Kidney tubule cell (primary cell): ENCODE results near the gene TRIML1.

Experiments used
- DNase-seq: peaks from one replicate; pipeline ENCODE4 v3.0.0-alpha.2; 2018; ENCODE audit warnings: low spot score

TRIML1 gene, protein sequence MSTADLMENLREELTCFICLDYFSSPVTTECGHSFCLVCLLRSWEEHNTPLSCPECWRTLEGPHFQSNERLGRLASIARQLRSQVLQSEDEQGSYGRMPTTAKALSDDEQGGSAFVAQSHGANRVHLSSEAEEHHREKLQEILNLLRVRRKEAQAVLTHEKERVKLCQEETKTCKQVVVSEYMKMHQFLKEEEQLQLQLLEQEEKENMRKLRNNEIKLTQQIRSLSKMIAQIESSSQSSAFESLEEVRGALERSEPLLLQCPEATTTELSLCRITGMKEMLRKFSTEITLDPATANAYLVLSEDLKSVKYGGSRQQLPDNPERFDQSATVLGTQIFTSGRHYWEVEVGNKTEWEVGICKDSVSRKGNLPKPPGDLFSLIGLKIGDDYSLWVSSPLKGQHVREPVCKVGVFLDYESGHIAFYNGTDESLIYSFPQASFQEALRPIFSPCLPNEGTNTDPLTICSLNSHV

DNA sequence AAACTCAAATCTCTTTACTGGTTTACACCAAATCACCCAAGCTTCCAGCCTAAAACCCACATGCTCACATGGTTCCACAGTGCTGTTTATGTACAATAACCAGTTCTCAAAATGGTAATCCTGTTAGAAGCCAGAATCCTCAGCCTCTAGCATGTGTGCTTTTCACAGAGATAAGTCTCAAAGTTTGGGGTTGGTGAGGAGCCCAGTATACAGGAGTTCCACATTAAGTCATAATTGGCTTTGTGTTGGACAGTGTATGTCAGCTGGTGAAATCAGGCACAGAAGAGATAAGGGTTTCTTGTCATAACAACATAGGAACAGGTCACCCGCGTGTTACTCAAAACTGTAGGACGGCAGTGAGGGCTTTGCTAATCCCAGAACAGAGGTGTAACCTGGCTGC, at the start of gene TRIML1:
TSS of gene TRIML1 (plus strand) at position 301 of the 400 bp plus-strand sequence. CDS start 118 bp downstream, outside the sequence.
- no peak for DNase-seq

DNA sequence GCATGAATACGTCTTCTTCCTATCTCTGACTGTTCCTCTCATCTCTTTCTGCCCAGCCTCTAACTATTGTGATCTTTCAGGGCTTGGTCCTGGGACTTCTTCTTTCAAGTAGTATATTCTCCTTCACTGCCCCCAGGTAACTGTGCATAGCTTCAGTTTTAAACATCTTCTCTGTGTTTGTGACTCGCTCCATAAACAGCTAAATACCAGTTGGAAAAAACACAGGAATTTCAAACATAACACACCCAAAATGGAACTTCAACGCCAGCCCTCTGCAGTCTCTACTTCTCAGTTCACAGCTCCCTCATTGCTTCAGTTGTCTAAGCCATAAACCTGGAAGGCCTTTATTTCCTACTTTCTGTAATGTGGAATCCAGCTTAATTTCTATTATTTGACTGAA, 46.4 kb upstream of the TRIML1 start:
- DNase-seq = no peak

DNA sequence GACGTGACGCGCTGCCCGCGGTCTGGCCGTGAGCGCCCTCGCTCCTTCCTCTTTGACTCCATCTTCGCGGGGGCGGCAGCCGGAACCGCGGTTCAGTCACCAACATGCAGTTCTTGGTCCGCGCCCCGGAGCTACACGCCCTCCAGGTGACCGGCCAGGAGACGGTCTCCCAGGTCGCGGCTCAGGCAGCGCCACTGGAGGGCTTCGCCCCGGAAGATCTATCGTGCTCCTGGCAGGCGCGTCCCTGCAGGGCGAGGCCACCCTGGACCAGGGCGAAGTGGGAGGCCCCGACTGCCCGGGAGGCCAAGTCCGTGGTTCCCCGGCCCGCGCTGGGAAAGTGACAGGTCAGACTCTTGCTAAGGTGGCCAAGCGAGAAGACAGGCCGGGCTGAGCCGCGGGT, 32.8 kb upstream of the TRIML1 start:
- no peak for DNase-seq

DNA sequence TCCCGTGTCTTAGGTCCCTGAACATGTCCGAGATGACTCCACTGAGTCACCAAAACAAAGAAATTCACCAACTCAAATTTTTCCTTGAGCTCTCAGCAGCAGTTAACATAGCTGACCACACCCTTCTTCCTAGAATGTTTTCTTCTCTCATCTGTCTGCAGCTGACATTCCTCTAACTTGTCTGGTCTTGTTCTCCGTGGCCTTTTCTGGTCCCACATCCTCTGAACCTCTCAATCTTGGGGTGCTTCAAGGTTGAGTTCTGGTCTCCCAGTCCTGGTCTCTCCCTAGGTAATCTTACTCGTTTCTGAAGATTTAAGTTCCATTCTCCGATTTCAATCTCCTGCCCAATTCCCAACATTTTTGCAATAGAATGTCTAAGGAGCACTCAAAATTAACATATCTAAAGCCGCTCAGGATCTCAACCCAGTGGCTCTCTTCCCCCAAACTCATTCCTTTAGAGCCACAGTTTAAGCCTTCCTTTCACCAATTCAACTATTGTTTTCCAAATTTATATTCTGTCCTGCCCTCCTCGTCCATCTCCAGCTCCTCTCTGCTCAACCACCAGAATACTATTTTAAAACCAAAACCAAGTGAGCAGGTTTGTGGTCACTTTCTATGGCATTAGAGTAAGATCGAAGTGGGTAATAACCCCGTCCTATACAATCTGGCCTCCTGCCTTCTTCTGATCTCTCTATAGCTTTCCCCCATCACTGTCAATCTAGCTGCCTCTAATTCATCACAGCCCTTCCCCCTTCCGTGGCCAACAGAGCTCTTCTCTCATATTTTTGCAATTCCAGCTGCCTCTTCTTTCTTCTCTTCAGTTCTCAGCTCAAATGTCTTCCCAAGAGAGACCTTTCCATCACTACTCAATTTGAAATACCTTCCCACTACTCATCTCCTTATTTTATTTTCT, 31.1 kb upstream of the TRIML1 start:
- no peak for DNase-seq

DNA sequence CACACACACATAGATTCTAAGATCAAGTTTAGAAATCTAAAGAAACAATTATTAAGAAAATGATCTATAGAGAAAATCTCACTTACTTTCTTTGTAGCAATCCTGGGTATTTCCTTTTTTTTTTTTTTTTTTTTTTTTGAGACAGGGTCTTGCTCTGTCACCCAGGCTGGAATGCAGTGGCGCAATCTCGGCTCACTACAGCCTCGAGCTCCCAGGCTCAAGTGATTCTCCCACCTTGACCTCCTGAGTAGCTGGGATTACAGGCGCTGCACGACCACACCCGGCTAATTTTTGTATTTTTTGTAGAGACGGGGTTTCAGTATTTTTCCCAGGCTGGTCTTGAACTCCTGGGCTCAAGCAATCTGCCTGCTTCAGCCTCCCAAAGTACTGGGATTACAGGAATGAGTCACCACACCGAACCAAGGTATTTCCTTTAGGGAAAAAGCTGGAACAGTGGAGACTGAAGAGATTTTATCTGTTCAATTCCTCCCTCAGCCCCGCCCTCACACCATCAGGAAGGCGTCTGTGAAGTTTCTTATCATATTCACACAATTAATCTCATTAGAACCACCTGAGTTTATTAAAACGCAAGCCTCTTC, 30.0 kb upstream of the TRIML1 start, which contains the start of gene TRIML2:
TSS of gene TRIML2 (minus strand) at position 447 of the 599 bp plus-strand sequence. CDS start 4,235 bp downstream, outside the sequence.
- DNase-seq = no peak

DNA sequence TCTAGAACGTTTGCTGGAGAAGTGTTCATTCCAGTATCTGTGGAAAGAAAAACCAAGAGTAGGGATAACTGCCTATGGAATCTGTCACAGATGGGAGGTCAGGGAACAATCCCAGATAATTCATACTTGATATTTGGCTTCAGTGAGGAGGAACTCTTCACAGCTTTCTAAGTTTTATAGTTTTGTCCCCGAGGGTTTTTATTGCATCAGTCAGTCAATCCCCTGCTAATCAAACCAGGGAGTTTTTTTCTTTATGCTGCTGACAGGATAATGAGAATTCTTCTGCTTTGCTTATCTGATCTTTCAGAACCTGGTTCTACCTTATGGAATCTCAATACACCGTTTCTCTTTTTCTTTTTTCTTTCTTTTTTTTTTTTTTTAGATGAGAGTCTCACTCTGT, 29.2 kb upstream of the TRIML1 start:
- no peak for DNase-seq

DNA sequence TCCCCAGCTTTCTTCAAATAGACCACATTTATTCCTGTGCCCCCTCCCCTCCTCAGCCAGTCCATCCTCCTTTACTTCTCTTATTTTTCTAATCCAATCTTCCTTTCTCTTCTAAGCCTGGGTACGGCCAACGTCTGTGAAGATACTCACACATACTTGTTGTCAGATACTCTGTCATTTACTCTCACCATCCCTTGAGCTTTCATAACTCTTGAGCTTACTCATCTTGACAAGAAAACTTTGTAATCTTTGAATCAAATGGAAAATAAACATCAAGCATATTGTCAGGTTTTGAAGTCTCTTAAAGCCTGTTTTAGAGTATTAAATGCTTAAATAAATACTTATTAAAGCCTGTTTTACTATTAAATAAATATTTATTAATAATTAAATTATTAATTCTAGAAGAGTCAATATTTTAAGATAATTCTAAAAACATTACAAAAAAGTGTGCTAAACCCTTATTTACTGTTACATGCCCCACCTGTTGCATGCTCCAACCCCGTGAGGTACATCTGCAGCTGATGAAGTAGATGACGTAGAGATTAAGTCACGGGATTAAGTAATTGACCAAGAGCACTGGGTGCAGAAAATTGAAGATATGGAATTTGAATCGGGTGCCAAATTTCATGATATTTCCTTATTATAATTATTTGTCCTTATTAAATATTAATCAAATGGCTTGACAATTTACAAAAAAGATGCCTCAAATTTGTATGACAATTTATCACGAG, 28.3 kb upstream of the TRIML1 start:
- DNase-seq = no peak

DNA sequence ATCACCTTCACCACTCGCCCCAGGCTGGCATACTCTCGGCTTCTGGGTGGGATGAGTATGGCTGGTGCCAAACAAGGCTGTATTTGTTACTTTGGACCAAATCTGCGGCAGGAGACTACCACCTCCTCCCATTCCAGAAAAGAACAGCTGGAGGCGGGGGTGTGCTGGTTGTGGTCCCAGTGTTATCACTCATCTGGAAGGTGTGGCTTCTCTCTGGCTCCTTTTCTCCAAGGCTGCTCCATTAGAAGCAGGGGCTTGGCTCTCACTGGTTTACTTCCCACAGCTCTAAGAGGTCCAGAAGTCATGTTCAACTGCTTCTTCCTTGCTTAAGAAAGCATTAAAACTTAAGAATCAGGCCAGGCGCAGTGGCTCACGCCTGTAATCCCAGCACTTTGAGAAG, 27.3 kb upstream of the TRIML1 start:
- no peak for DNase-seq

DNA sequence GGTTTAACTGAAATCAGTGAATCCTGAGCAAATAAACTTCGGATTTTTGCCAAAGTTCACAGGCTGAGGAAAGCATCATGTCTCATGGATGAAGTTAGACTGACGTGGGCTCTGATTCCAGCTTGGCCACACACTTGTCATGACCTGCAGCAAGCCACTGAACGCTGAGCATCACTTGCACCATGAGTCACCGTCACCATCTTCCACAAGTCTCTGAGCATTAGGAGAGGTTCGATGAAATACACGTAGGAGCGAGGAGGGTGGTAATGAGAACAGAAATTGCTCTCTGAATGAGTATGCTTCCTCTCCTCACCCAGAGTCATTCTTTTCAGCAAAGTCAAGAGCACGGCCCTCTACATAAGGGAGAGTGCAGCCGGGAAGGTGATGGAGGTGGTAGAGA, 26.1 kb upstream of the TRIML1 start:
- DNase-seq = no peak

DNA sequence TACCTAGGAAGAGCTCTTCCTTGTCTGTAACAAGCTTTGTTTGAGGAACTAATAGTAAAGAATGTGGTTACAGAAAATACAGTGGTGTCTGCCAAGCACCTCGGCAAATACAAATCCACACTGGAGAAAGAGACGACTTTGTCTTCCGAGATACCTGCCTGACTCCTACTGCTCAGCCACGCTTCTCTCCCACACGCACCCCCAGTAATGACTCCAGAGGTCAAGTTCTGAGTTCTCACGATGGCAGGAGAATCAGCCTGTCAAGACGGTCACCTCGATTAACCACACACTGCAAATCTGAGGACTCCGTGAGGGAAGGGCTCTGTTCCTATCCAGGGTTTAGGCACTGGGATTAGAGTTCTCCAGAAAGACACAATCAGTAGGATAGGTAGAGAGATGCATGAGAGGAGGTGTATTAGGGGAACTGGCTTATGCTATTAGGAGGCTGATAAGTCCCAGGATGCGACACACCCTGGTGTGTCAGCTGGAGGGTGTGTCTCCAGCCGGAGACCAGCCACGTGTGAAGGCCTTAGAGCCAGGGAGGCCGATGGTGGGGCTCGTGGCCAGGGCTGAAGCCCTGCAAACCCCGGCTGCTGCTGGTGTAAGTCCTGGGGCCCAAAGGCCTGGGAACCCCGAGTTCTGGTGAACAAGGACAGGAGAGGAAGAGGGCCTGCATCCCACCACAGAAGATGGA, 21.5 kb upstream of the TRIML1 start:
- no peak for DNase-seq

DNA sequence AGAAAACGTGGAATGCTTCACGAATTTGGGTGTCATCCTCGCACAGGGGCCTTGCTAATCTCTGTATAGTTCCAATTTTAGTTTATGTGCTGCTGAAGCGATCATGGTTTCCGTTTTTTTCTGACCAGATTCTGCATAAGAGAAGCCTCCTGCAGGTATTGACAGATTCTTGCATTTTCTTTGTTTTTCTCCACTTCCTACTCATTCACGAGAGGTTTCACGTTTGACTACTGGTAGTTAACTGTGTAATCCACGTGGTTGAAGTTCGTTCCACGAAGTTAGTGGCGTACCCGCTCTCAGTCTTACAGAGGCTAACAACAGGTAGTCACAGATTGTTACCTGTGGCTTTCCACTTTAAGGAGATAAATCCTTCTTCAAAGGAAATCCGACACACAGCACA, 17.7 kb upstream of the TRIML1 start:
- DNase-seq = no peak

DNA sequence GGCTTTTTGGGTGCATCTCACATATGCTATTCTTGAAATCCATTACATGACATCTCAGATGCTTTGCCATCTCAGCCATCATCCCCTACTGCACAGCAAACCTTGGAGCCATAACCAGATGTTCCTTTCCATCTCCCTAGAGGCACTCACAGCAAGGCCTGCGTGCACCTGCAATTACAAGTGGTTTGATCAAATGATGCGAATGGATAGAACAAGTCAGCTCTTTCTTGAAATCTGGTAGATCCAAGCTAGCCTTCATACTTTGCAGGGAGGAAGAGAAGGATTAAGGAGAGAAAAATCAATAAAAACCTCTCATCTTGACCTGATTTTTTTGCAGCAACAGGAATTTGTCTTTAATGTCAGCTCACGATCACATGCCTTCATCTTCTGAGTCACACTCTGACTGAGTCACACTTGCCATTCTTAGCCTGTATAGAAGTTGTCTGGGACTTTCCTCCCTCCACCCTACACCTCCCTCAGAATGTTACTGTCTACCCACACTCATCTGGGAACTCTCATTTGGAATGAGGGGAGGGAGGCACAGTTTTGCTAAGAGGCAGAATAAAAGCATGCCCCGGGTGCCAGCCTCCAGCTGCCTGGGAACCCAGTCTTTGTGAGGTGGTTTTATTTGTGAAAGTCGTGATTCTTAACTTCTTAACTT, 11.9 kb upstream of the TRIML1 start:
- peak; percentile 93 for DNase-seq

DNA sequence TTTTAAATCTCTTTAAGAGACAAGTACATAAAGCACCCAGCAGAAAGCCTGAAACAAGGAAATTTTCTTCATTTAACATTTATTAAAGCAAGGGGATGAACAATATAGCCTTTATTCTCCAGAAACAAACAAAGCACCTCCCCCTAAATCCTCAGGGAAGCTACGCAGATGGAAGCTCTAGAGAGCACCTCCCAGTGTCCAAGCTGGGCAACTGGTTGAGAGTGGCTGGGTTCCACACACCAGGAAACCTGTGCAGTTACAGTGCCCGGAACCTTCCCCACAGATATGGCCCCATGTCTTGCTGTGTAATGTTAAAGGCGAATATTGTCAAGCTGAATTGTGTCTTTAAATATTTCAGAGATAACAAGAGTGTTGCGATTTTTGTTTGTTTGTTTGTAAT, 8.9 kb upstream of the TRIML1 start:
- no peak for DNase-seq

DNA sequence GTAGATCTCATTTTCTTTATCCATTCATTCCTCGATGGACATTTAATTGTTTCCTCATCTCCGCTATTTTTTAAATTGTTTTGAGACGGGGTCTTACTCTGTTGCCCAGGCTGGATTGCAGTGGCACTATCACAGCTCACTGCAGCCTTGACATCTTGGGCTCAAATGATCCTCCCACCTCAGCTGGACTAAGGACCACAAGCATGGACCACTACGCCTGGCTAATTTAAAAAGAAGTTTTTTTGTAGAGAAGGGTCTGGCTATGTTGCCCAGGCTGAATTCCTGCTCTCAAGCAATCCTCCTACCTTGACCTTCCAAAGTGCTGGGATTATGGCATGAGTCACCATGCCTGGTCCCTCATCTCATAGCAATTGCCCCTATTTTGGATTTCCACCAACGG, 7.0 kb upstream of the TRIML1 start:
- no peak for DNase-seq

DNA sequence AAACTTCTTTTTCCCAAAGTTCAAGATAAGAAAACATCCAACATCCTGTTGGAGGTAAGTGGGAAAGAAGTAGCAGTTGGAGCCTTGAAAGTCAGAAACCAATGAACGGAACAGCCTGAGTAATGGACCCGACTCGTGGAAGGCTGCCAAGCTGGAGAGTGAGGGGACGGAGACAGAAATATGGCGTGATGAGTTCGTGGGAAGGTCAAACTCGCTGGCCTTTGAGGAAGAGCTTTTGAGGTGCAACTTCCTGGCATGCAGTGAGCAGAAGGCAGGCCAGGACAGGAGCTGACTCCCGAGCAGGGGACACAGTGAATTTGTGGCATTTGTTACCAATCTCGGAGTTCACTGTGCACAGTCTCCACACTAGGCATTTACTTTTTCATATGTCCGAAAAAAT, 1.0 kb upstream of the TRIML1 start:
- no peak for DNase-seq

DNA sequence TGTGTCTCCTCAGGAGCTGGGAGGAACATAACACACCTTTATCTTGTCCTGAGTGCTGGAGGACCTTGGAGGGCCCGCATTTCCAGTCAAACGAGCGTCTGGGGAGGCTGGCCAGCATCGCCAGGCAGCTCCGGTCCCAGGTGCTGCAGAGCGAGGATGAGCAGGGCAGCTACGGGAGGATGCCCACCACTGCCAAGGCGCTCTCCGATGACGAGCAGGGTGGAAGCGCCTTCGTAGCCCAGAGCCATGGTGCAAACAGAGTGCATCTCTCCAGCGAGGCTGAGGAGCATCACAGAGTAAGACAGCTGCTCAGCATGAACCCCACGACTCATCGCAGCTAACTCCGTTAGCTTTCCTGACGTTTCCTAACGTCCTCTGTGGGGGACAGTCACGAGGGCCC, 430 bp downstream of the TRIML1 start:
- no peak for DNase-seq

DNA sequence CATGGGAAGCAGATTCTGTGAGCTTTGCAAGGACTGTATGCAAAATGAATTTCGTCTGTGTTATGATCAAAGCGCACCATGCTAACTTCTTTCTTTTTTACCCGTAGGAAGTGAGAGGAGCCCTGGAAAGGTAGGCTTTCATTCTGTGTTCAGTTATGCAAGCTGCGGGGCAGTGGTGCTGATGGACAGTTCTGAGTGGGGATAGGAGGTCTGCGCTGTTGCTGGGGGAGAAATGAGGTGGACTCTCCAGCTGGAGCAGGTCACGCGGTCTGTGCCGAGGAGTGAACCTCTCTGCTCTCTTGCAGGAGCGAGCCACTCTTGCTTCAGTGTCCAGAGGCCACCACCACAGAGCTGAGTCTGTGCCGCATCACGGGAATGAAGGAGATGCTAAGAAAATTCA, 4.5 kb downstream of the TRIML1 start:
- DNase-seq = no peak

DNA sequence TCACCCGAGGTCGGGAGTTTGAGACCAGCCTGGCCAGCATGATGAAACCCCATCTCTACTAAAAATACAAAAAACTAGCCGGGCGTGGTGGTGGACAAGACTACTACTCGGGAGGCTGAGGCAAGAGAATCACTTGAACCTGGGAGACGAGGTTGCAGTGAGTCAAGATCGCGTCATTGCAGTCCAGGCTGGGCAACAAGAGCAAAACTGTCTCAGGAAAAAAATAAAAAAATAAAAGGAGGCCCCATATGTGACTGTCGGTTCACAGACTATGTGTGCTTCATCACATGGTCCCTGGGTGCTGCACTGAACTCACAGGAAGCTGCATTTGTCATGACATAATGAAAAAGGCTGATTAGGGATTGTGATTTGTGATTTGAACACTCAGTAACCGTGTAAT, 6.4 kb downstream of the TRIML1 start:
- no peak for DNase-seq

DNA sequence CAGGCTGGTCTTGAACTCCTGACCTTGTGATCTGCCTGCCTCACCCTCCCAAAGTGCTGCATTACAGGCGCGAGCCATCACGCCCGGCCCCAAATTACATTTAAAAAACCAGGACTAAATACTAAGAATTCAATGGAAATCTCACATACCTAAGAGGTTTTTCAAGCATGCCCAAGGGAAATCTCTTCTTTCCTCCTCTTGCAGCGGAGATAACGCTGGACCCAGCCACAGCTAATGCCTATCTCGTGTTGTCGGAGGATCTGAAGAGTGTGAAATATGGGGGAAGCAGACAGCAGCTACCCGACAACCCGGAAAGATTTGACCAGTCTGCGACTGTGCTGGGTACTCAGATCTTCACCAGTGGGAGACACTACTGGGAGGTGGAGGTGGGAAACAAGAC, 7.4 kb downstream of the TRIML1 start:
- no peak for DNase-seq

DNA sequence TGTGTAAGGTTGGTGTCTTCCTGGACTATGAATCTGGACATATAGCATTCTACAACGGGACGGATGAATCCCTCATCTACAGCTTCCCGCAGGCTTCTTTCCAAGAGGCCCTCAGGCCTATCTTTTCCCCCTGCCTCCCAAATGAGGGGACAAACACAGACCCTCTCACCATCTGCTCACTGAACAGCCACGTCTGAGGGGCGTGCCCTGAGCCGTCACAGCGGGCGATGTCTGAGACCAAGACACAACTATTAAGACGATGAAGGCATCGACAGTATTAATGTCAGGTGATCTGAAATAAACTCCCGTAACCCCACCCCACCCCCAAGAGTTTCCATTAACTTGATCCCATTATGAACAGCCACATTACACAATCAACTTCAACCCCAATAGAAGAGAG, 7.9 kb downstream of the TRIML1 start:
- DNase-seq = no peak

DNA sequence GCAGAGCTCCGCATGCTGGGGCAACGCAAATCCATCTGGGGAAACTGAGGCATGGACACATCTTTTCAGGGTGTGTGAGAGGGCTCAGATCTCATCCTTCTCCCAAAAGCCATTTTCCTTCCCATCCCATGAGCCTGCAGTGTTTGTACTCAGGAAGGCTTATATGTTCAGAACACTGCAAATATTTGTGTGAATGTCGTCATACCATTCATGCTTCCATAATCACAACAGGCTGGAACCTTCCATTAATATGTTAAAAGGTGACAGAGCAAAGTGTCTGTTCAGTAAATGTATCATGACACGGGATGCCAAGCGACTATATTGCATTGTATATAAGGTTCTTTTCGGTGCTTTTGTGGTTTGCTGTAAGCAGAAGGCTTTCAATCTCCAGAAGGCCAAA, 8.5 kb downstream of the TRIML1 start:
- DNase-seq = no peak
